ENCODE results near the gene PPP1CA.

DNA sequence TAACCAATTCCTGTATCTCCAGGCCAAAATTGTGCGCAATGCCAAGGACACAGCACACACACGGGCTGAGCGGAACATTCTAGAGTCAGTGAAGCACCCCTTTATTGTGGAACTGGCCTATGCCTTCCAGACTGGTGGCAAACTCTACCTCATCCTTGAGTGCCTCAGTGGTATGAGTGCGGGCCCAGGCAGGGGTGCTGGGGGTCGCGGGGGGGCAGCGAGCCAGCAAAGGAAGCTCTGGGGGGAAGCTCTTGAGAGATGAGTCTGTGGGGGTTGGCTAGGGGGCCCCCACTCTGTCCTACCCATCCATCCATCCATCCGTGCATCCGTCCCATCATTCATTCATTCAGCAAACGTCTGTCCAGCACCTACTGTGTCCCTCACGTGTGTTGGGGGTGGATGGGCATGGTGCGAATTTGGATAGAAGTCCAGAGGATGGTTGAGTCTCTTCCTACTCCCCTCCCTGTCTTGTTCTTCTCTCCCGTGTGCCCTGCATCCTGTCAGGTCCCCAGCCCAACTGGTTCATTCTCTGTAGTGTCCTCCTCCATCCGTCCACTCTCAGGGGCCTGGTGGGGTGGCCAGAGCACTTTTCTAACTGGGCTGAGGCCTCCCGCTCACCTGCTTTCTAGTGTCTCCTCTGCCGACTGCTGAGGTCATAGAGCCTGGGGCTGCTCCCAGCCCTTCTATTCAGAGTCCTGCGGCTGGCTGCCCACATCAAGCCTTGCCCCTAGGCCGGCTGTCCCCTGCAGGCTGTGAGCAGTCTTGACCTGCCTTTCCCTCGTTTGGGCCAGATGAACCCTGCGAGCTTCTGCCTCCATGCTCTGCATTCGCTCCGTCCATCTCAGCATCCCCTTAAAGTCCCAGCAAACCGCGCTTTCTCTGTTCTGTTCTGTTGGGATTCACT, 29.9 kb upstream of the PPP1CA start:
- TF ChIP-seq EZH2 (IDR thresholded peaks at IDR 0.05) (no peak), POLR2AphosphoS5 (IDR thresholded peaks at IDR 0.05; ENCODE audit: borderline replicate concordance, low read depth, low read length) (no peak)
